Immature natural killer cell (primary cell): ENCODE measurements around the gene TXNRD3. TPM values are rescaled to one million over a fixed set of nuclear protein-coding genes. Genes with fewer than 3 reads are reported as not detected.

ENCODE experiments used
- DNase-seq, 3 donors: peaks; one replicate each; pipeline ENCODE4 v3.0.0; 2022; ENCODE audit warnings: mixed read lengths in 1 of 3
- H3K27ac Mint-ChIP-seq, 6 donors: one replicate each; pipeline ENCODE4 v1.8.0; 2020; ENCODE audit warnings: mixed read lengths in 6 of 6, mild to moderate bottlenecking in 5 of 6, inconsistent platforms in 4 of 6, moderate library complexity in 3 of 6
- H3K27me3 Mint-ChIP-seq, 3 donors: one replicate each; pipeline ENCODE4 v1.8.0; 2020 to 2021; ENCODE audit warnings: low read depth in 3 of 3, mild to moderate bottlenecking in 3 of 3, mixed read lengths in 3 of 3, moderate library complexity in 3 of 3, inconsistent platforms in 1 of 3
- H3K36me3 Mint-ChIP-seq, 3 donors: one replicate each; pipeline ENCODE4 v1.8.0; 2020; ENCODE audit warnings: mixed read lengths in 3 of 3, inconsistent platforms in 2 of 3, mild to moderate bottlenecking in 2 of 3
- H3K4me1 Mint-ChIP-seq, 2 donors: one replicate each; pipeline ENCODE4 v1.8.0; 2020; ENCODE audit warnings: inconsistent platforms in 2 of 2, mild to moderate bottlenecking in 2 of 2, mixed read lengths in 2 of 2, moderate library complexity in 1 of 2
- H3K4me3 Mint-ChIP-seq, 5 donors: one replicate each; pipeline ENCODE4 v1.8.0; 2020; ENCODE audit warnings: mild to moderate bottlenecking in 5 of 5, mixed read lengths in 5 of 5, inconsistent platforms in 3 of 5, moderate library complexity in 3 of 5
- H3K9me3 Mint-ChIP-seq, 6 donors: one replicate each; pipeline ENCODE4 v1.8.0; 2020; ENCODE audit warnings: mild to moderate bottlenecking in 6 of 6, mixed read lengths in 6 of 6, inconsistent platforms in 4 of 6, moderate library complexity in 3 of 6
- polyA plus RNA-seq, 3 donors: library from polyadenylated mRNA; unstranded; fragments of 300-500 nt; fragmentation: Illumina TruSeq; gene quantifications; one replicate each; pipeline ENCODE4 v1.2.3, GENCODE V29; 2021

The TXNRD3 gene
- polyA plus RNA-seq, 3 donors from 2014 or later, result 1.4 to 3.5 TPM; not detected in 1

GRCh38 chr3:126557415-126557745, 97.5 kb downstream of the TXNRD3 start:
- peaks cover 0 to 3% (median 0%) of the 10 kb centered on the region in 3 donors for H3K27me3 Mint-ChIP-seq
- H3K9me3 Mint-ChIP-seq, result peaks cover 0 to 4% (median 0%) of the 10 kb centered on the region in 6 donors
- H3K36me3 Mint-ChIP-seq, result peaks cover 0 to 4% (median 0%) of the 10 kb centered on the region in 3 donors
- H3K4me3 Mint-ChIP-seq, result no peak overlapping the region
- DNase-seq, result no peak
- H3K27ac Mint-ChIP-seq, result no peak overlapping the region
- H3K4me1 Mint-ChIP-seq, result no peaks in the 10 kb centered on the region

Other genes starting within 250 kb of the TXNRD3 start
- gene ZXDC, start 179.2 kb downstream of the TXNRD3 start, polyA plus RNA-seq, result 10 to 100 TPM in 2 of 3 donors, 1 to 10 TPM in 1; 9.6 to 17.2 (median 11.8) TPM
- gene UROC1, start 137.4 kb downstream of the TXNRD3 start, polyA plus RNA-seq, result not detected
- gene CHST13, start 131.0 kb downstream of the TXNRD3 start, polyA plus RNA-seq, result under 1 TPM in 1 of 3 donors, not detected in 2; 0.67 TPM
- not detected for gene C3orf22, start 96.2 kb downstream of the TXNRD3 start, polyA plus RNA-seq
- gene CHCHD6, start 49.1 kb upstream of the TXNRD3 start, polyA plus RNA-seq, result 10 to 100 TPM in 1 of 3 donors, 1 to 10 TPM in 2; 9.7 to 12.9 (median 9.7) TPM